ENCODE results near the gene ZCCHC17. TPM values are rescaled to one million over a fixed set of nuclear protein-coding genes. Genes with fewer than 3 reads are reported as not detected.
A peak's percentile ranks its signal among the peaks of the same experiment; 100 is the strongest.
"Not testable (repeated sequence)": the region's sequence is repeated elsewhere in the genome, so short reads cannot be mapped to it uniquely, and the experiment has no call there.

ZCCHC17 gene
- total RNA-seq, 1 experiment from 2014 or later: 65.7 TPM

GRCh38 chr1:31370565-31370964, 73.7 kb downstream of the ZCCHC17 start:
- no peak for DNase-seq (ENCODE audit: low read depth)

DNA sequence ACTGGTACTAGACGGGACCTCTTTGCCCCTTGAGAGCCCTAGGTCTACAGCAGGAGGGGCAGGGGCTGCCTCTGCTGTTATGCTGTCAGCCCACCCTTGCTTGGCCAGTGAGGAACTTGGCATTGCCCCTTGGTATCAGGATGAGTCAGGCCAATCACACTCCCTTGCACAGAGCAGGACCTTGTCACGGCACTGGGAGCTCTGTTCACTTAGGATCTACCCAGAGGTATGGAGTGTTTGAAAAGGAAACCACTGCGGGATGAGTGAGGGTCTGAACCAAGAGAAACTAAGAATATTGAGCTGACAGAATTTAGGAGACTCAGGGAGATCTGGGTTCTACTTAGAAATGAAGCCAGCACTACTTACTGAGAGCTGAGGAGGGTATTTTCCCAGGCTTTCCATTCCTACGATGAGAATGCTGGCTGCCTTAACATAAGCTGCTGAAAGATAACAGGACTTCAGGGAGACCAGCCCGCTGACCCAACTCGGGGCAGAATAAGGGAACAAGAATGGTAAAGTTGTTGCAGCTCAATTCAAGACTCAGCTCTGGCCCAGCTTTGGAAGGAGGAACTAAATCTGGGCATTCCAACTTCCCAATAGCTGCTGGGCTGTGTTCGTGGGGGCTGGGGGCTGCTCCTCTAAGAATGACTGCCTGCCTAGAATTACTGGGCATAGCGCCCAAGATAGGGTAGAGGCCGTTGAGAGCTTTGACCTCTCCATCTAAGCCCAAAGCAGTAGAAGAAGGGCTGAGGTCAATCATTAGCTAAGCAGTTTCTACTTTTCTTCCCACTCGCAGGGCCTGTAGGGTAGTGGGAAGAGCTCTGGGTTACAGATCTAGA, 74.5 kb downstream of the ZCCHC17 start:
- DNase-seq (ENCODE audit: low read depth): no peak

DNA sequence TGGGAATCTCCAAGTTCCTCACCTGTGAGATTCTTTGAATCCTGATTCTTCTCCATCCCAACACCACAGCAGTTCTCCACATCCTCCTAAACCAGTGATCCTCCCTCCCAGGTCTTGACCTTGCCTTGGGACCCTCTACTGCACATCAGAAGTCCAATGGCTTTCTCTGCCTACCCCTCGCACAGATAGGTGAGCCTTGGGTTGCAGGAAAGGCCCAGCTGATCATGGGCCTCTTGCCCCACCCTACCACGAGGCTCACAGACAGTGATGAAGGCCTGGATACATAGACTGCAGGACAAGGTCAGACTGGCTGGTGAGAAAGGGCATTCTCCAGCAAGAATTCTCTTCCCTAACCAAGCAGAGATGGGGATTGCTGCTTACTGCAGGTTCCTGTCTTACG, 75.2 kb downstream of the ZCCHC17 start:
- DNase-seq (ENCODE audit: low read depth): no peak

- no peak for DNase-seq (ENCODE audit: low read depth)
These were observed 75.9 kb downstream of the ZCCHC17 start for GRCh38 chr1:31372751-31373055.

DNA sequence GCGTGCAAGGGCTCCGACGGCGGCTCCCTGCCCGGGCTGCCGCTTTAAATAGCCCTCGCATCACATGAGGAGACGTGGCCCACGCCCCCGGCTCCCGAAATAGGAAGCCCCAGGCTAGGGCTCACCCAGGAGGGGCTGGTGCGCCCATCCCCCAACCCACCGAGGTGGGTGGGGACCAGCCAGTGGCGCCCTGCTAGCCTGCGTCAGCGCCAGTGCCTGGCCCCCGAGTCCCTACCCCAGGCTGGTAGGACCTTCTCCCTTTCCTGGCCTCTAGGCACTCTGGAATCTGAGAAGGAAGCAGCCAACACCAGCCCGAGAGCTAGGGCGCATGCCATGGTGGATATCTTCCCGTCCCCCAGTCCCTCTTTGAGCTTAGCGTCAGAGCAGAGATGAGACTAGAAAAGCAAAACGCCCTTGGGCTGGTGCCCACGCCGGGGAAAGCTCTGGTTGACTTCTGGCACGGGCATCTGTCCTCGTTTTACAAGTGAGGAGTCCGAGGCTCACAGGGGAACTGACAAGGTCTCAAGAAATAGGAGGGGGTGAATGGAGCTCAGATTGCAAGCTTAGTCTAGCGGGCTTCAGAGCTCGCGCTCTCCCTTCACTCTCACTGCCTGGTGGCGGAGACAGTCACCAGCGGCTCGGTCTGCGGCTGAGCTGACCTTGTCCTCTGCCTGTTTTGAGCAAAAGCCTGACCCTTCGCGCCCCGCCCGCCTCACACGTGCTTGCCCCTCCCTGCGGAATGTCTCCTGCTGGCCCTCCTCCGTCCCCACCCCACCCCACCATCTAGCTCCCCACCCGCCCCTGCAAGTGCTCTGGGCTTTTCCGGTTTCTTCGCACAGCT, 76.4 kb downstream of the ZCCHC17 start, which contains the start of gene FABP3:
Gene FABP3, minus strand, starts transcription at position 21 of the 841 bp plus-strand sequence. CDS start 62 bp downstream, outside the sequence.
- DNase-seq (ENCODE audit: low read depth): peak; percentile 78

DNA sequence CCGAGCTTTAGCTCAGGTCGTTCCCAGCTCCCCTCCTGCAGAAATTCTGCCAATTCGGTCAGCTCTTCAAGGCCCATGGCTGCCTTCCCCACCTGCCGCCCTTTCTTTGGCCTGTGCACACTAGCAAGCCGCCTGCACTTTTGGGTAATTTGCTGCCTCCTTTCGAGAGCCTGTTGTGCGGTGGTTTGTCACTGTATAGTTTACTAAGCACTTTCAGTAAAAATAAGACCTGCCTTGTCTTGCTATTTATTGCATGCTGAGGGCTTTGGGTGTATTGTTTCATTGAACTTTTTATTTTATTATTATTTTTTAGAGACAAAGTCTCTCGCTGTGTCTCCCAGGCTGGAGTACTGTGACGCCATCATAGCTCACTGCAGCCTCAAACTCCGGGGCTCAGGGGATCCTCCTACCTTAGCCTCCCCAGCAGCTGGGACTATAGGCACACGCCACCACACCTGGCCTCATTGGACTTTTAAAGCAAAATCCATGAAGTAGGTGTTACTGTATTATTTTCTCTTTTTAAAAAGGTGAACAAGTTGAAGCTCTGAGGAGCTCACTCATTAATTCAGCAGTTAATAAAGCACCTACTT, 77.2 kb downstream of the ZCCHC17 start:
- DNase-seq (ENCODE audit: low read depth): no peak

DNA sequence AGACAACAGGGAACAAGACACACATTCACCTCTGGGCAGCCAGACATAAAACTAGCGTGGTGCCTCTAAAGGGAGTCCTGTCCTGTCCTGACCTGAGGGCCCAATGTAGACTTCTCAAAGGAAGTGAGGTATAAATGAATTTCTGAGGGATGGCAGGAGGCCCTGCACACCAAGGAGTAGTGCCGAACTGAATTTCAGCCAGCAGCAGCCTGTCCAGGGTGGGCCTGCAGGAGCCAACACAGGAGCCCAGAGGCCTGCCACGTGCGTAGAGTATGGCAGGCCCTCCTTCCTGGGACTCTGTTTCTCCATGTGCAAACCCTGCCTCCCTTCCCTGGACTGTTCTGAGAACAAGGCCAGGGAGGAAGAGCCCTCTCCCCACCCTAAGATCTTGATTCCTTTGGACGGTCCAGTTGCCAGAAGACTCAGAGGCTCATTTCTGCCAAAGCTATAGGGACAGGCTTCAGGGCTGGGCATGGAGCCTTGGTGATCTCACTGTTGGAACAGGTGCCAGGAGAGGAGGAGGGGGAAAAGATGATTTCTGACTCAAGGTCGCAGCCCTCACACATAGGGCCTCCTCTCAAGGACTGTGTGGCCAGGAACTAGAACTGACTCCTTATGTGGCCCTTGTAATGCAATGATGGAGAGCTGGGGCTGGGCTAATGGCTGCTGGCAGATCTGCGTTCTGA, 77.8 kb downstream of the ZCCHC17 start:
- peak; percentile 82 for DNase-seq (ENCODE audit: low read depth)

DNA sequence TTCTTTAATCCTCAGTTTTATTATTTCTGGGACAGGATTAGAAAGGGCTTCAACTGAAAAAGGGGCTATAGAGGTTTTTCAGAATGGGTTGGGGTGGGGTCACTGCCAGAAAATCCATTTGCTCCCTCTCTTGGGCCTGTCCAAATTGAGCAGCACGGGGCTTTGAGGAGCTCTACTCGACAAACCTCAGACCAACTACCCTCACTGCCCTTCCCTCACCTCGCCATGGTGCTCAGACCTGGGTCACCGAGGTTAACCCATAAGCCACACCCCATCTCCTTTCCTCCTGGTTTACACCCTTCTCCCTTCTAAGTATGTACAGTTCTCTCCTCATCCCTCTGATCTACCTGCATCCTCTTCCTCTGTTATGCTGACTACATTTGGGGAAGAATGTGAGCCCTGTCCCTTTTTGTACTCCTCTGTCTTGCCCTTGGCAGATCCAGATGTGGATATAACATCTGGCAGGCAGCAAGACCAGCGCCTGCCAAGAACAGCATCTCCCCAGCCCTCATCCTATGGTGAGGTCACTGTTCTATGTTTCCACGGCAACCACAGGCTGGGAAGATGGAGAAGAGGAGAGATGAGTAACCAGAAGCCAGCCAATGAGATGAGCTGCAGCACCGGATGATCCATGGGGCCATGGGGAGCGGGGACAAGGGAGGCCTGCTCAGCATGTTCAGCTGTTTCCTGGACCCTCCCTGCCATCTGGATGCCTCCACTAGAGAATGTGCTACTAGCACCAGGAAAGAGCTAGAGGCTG, 79.7 kb downstream of the ZCCHC17 start:
- peak; percentile 88 for DNase-seq (ENCODE audit: low read depth)

DNA sequence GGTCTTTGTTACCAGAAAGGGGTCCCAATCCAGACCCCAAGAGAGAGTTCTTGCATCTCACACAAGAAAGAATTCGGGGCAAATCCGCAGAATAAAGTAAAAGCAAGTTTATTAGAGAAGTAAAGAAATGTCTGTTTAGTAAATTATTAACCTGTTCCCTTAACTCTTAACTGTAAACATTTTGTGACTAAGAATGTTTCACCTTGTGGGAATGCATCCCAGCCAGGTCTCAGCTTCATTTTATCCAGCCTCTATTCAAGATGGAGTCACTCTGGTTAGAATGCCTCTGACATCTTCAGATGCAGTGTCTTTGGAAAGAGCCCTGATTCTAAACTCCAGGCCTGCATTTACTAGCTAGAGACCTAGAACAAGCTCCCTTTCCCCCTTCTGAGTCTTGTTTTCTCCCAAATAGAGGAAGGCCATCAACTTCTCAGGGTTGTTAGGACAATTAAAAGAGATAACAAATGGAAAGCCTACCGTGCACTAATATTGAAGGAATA, 80.6 kb downstream of the ZCCHC17 start:
- no peak for DNase-seq (ENCODE audit: low read depth)

- no peak for DNase-seq (ENCODE audit: low read depth)
These were observed 81.2 kb downstream of the ZCCHC17 start for GRCh38 chr1:31378001-31378400.

DNA sequence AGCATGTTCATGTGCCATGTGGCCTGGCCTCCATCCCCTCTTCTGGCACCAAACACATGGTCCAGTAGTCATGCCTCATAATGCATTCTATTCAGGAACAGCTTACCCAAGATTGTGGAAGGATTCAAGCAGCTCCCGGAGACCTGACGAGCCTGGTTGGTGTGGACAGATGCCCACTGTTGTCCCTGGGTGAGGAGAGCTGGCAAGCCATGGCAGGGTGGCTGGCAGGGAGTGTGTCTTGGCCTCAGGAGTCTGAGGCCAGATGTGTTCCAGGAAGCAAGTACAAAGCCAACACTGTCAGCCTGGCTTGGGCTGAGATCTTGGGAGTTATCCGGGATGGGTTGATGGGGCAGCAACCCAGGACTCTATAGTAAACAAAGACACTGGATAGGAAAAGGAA, 83.3 kb downstream of the ZCCHC17 start:
- no peak for DNase-seq (ENCODE audit: low read depth)

DNA sequence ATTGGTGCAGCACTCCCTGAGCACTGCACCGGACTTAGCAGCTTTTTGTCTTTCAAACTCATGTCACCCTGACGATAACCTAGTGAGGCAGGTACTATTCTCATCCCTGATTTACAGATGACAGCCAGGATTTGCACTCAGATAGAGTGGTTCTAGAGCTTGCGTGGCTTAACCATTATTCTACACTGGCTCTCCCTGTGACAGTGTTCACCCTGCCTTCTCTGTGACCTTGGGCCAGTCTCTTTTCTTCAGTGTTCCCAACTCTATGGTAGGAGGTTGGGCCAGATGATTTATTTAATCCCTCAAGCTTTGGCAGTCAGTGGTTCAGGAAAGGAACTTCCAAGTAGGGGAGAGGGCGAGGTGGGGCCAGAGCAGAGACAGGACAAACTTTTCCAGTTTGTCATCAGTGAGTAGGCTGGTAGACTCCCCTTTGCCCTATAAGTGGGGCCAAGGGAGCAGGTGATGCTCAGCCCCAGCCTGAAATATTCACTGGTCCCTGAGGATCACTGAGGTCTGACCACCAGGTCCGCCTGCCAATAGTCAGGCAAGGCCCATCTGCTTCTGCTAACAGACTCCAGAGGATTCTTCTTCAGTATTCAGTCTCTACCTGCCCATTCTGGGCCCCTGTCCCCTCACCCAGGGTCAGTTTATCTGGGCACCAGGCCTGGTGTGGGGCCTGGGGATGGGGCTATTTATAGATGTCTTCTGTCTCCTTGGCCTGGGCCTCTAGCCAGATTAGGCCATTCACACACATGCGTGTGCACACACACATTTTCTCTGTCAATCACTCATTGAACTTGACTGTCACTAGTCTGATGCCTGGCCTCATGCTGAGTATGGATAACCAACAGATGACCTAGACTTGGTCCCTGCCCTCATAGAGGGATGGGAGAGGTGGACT, 84.8 kb downstream of the ZCCHC17 start:
- peak; percentile 47 for DNase-seq (ENCODE audit: low read depth)

GRCh38 chr1:31382379-31382989, 85.7 kb downstream of the ZCCHC17 start:
- no peak for DNase-seq (ENCODE audit: low read depth)

- DNase-seq (ENCODE audit: low read depth): no peak
These were observed 87.1 kb downstream of the ZCCHC17 start for GRCh38 chr1:31383967-31384366.

GRCh38 chr1:31386576-31387243, 89.9 kb downstream of the ZCCHC17 start:
- not testable (repeated sequence) for DNase-seq (ENCODE audit: low read depth)

DNA sequence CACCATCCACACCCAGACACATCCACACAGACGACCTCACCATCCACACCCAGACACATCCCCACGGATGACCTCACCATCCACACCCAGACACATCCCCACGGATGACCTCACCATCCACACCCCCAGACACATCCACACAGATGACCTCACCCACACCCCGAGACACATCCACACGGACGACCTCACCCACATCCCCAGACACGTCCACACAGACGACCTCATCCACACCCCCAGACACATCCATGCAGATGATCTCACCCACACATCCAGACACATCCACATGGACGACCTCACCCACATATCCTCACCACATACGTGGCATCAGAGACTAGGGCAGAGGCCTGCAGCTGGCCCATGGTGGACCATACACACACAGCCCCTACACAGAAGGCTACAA, 90.8 kb downstream of the ZCCHC17 start:
- DNase-seq (ENCODE audit: low read depth): no peak

DNA sequence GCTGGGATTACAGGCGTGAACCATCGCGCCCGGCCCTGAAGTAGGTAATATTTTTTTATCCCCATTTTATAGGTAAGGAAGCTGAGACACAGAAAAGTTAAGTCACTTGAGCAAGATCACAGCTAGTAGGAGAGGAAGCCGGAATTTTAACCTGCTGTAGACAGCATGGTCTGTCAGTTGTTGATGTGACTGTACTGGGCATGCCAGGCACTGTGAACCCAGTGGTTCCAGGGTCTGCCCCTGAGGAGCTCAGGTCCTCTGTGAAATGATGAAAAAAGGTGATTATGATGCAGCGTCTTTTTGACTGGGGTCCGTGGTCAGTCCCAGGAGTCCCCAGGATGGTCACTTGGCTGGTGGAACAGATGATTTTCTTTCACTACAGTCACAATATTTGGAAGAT, 92.8 kb downstream of the ZCCHC17 start:
- DNase-seq (ENCODE audit: low read depth): no peak

- no peak for DNase-seq (ENCODE audit: low read depth)
These were observed 93.2 kb downstream of the ZCCHC17 start for GRCh38 chr1:31390071-31390470.

GRCh38 chr1:31393463-31393862, 96.6 kb downstream of the ZCCHC17 start:
- no peak for DNase-seq (ENCODE audit: low read depth)

Data from M059J (cell line).